ENCODE results near the gene TPRG1L.
A peak's percentile ranks its signal among the peaks of the same experiment; 100 is the strongest.
"Not testable (repeated sequence)": the region's sequence is repeated elsewhere in the genome, so short reads cannot be mapped to it uniquely, and the experiment has no call there.

Gene TPRG1L

GRCh38 chr1:3624200-3625136 lies at the start of gene TPRG1L:
Gene TPRG1L (plus strand): TSS chr1:3625015. CDS start chr1:3625073, 58 bp downstream.
- peak; percentile 98 for DNase-seq

DNA sequence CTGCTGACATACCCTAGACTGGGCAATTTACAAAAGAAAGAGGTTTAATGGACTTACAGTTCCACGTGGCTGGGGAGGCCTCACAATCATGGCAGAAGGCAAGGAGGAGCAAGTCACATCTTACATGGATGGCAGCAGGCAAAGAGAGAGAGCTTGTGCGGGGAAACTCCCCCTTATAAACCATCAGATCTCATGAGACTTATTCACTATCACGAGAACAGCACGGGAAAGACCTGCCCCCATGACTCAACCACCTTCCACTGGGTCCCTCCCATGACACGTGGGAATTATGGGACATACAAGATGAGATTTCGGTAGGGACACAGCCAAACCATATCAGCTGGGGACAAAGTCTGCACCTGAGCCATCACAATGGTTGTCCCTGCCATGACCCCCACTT lies 49.3 kb upstream of the TPRG1L start:
- DNase-seq = not testable (repeated sequence)

DNA sequence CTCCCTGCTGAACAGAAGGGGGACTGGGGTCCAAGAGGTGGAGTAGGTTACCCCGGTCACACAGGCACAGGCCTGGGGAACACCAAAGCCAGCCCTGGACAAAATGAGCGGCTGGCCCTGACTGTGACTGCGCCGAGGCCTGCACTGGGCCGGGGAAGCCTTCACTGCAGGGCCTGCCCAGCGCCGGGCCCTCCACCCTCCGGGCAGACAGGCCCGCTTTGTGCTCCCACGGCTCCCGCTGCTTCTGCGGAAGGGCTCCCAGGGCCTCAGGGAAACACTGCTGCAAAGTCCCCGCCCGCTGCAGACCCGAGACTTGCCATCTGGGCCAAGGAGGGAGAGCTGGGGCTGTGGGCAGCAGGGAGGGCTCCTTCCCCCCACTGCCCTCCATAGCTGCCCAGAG lies 48.8 kb upstream of the TPRG1L start:
- DNase-seq = no peak

DNA sequence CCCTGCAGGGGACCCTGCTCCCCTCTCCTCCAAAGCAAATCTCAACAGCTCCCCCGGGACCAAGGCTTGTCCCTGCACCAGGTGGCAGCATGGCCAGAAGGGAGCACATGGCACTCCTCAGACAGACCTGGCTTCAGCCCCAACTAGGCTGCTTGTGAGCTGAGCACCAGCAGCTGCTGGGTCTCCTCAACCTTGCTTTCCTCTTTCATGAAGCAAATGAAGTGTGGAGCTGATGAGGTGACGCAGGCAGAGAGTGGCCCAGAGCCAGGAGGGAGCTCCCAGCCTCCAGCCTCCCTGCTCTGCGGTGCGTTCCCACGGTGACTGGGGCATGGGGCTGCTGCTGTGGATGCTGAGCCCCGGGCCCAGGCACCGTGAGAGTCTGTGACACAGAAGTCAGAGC lies 47.5 kb upstream of the TPRG1L start:
- no peak for DNase-seq

GRCh38 chr1:3577711-3578432 lies 46.9 kb upstream of the TPRG1L start:
- DNase-seq = no peak

- DNase-seq = no peak
These were observed 46.4 kb upstream of the TPRG1L start for GRCh38 chr1:3578433-3578805.

- DNase-seq = no peak
These were observed 45.9 kb upstream of the TPRG1L start for GRCh38 chr1:3578906-3579305.

GRCh38 chr1:3579626-3580025 lies 45.2 kb upstream of the TPRG1L start:
- DNase-seq = no peak

DNA sequence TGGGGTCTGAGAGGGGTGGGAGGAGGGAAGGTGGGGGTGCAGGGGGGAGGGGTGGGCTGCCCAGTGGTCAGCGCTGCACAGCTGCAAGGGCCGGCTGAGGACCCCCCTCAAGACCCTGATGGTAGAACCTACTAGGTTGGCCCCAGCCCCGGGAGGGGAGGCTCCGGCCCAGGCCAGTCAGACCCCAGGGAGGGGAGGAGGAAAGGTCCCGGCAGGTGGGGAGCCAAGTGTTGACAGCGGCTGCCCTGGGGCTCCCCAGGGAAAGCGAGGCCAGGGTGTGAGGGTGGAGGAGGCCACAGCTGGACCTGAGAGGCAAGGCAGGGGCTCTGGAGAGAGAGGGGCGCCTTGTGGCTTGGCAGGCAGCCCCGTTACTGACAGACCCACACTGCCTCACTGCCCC lies 44.6 kb upstream of the TPRG1L start:
- DNase-seq = no peak

- no peak for DNase-seq
These were observed 43.3 kb upstream of the TPRG1L start for GRCh38 chr1:3581296-3582036.

GRCh38 chr1:3583751-3584150 lies 41.1 kb upstream of the TPRG1L start:
- DNase-seq = not testable (repeated sequence)

DNA sequence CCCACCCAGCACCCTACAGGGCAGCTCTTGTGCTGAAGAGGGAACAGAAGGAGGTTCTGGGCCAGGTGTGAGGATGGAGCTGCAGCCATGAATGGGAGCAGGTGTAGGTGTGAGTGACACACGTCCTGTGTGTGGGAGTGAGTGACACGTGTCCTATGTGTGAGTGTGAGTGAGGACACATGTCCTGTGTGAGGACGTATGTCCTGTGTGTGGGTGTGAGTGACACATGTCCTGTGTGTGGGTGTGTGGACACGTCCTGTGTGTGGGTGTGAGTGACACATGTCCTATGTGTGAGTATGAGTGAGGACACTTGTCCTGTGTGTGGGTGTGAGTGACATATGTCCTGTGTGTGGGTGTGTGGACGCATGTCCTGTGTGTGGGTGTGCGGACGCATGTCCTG lies 39.9 kb upstream of the TPRG1L start:
- no peak for DNase-seq

DNA sequence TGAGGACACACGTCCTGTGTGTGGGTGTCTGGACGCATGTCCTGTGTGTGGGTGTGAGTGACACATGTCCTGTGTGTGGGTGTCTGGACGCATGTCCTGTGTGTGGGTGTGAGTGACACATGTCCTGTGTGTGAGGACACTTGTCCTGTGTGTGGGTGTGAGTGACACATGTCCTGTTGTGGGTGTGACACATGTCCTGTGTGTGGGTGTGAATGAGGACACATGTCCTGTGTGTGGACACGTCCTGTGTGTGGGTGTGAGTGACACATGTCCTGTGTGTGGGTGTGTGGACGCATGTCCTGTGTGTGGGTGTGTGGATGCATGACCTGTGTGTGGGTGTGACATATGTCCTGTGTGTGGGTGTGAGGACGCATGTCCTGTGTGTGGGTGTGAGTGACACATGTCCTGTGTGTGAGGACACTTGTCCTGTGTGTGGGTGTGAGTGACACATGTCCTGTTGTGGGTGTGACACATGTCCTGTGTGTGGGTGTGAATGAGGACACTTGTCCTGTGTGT lies 39.4 kb upstream of the TPRG1L start:
- DNase-seq = not testable (repeated sequence)

DNA sequence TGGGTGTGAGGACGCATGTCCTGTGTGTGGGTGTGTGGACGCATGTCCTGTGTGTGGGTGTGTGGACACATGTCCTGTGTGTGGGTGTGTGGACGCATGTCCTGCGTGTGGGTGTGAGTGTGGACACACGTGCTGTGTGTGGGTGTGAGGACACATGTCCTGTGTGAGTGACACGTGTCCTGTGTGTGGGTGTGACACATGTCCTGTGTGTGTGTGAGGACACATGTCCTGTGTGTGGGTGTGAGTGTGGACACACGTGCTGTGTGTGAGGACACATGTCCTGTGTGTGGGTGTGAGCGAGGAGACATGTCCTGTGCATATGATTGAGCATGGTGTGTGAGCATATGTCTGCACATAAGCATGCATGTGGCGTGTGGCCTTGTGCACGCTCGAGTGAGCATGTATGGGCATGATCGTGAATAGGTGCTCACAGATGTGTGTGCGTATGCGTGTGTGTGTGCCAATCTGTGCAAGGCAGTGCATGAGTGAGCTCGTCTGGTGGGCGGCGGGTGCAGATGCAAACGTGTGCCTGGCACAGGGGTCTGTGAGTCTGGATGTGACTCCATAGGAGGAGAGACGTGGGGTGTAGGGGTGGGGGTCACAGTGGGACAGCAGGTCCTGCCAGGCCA lies 38.8 kb upstream of the TPRG1L start:
- no peak for DNase-seq

DNA sequence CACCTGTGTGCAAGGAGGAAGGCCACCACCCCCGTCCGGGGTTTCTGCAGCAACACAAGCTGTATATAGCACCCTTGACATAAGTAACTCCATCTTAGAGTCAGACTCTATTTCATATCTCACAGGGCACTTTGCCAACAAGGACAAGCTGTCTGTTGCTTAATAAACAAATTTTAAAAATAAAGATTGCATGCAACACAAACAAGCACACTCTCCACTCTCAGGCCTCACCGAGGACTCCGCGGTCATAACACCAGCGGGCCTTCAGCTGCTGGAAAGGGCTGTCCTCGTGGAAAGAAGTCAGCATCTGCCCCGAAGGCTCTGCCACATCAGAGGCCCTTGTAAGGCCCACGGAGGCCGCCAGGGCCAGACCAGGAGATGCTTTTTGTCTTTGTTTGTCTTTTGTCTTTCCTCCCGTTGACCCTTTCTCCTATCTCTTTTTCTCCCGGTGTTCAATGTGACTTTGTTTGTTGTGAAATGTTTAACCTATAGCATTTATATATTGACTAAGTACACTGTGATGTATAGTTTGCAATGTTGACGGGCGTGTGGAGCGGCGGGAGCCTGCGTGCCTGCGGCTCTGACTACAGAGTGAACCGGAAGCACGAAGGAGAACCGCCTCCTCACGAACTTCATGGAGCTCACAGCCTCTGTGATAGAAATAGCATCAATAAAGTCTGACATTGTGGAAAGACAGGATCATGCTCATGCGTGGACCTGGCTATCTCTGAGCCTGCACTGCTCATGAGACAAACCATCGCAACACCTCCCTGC lies 37.6 kb upstream of the TPRG1L start:
- no peak for DNase-seq

DNA sequence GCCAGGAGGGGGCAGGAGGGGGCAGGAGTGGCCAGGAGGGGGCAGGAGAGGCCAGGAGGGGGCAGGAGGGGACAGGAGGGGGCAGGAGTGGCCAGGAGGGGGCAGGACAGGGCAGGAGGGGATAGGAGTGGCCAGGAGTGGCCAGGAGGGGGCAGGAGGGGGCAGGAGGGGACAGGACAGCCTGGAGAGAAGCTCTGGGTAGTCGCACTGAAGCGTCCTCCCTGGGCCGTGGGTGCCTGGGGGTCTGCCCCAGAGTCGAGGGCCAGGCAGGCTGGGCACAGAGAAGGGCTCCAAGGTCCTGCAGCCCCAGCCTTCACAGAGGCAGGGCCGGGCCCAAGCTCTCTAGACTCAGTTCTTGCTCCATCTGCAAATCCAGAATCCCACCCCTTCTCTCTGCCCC lies 36.4 kb upstream of the TPRG1L start:
- no peak for DNase-seq

- DNase-seq = no peak
These were observed 34.6 kb upstream of the TPRG1L start for GRCh38 chr1:3590139-3590763.

GRCh38 chr1:3590951-3591865 lies 33.6 kb upstream of the TPRG1L start:
- no peak for DNase-seq

GRCh38 chr1:3593334-3593733 lies 31.5 kb upstream of the TPRG1L start:
- no peak for DNase-seq

- no peak for DNase-seq
These were observed 31.1 kb upstream of the TPRG1L start for GRCh38 chr1:3593745-3594144.
